IMR-90 (cell line): ENCODE data around the gene EXOC2. TPM values are rescaled to one million over a fixed set of nuclear protein-coding genes. Genes with fewer than 3 reads are reported as not detected.

Experiments
- ATAC-seq: fragments of 200-7000 bp; cut with Tn5 transposase; 2 replicates; pipeline ENCODE4 v1.9.1; 2020; ENCODE audit warnings: low read depth, mild to moderate bottlenecking, moderate library complexity
- BruUV-seq: library from RNA; stranded (reverse); fragments of 400-500 nt; replicated peaks from 2 replicates; lab custom pipeline; 2021; lab: Mats Ljungman, UMichigan
- CTCF ChIA-PET: fragments of 300-600 bp; formaldehyde crosslinking; extraction: SDS; loops from one replicate; lab custom pipeline; 2021; ENCODE audit warnings: antibody characterized with exemption; lab: Yijun Ruan, JAX
- POLR2A ChIA-PET: fragments of 300-600 bp; sonication (Branson Sonifier 250); formaldehyde crosslinking; loops from one replicate; lab custom pipeline; 2022; ENCODE audit warnings: antibody characterized with exemption; ENCODE audit not compliant: unreplicated experiment; lab: Charles Lee
- DNase-seq: peaks from one replicate; pipeline ENCODE4 v3.0.0; 2013
- H2AFZ ChIP-seq: replicated peaks from 2 replicates; pipeline ENCODE3; 2013; ENCODE audit warnings: low read length, mild to moderate bottlenecking; ENCODE audit not compliant: poor library complexity
- H2AK5ac ChIP-seq: 2 replicates; pipeline ENCODE4 v1.6.1; 2013; ENCODE audit warnings: low read depth, low read length, inconsistent platforms
- H2AK9ac ChIP-seq: replicated peaks from 2 replicates; pipeline ENCODE3; 2013; ENCODE audit warnings: mild to moderate bottlenecking, low read depth, low read length, moderate library complexity; ENCODE audit not compliant: poor library complexity
- H2BK120ac ChIP-seq: 2 replicates; pipeline ENCODE4 v1.6.1; 2013; ENCODE audit warnings: low read depth, low read length, inconsistent platforms
- H2BK15ac ChIP-seq: 3 replicates; pipeline ENCODE4 v1.6.1; 2013; ENCODE audit warnings: low read depth, low read length, inconsistent platforms
- H2BK20ac ChIP-seq: 2 replicates; pipeline ENCODE4 v1.6.1; 2013; ENCODE audit warnings: low read depth, mild to moderate bottlenecking, inconsistent platforms, low read length, moderate library complexity
- H2BK5ac ChIP-seq: 2 replicates; pipeline ENCODE4 v1.6.1; 2013; ENCODE audit warnings: mild to moderate bottlenecking, low read depth, low read length, inconsistent platforms; ENCODE audit not compliant: poor library complexity, severe bottlenecking
- H3K14ac ChIP-seq: replicated peaks from 2 replicates; pipeline ENCODE4 v1.6.1; 2013; ENCODE audit warnings: low read depth, low read length, inconsistent platforms
- H3K18ac ChIP-seq: 2 replicates; pipeline ENCODE4 v1.6.1; 2013; ENCODE audit warnings: low read depth, low read length, control low read depth
- H3K23ac ChIP-seq: 2 replicates; pipeline ENCODE4 v1.6.1; 2013; ENCODE audit warnings: low read depth, low read length, inconsistent platforms
- H3K27ac ChIP-seq: 2 replicates; pipeline ENCODE4 v1.5.1; 2013; ENCODE audit warnings: mild to moderate bottlenecking, control low read depth, low read length; ENCODE audit not compliant: insufficient read depth
- H3K27me3 ChIP-seq: 2 replicates; pipeline ENCODE4 v1.6.1; 2013; ENCODE audit warnings: low read length; ENCODE audit not compliant: control insufficient read depth, insufficient read depth
- H3K36me3 ChIP-seq: 2 replicates; pipeline ENCODE4 v1.6.1; 2013; ENCODE audit warnings: low read length, mixed read lengths; ENCODE audit not compliant: control insufficient read depth, insufficient read depth
- H3K4ac ChIP-seq: 2 replicates; pipeline ENCODE4 v1.6.1; 2013; ENCODE audit warnings: low read depth, low read length, inconsistent platforms
- H3K4me1 ChIP-seq: 2 replicates; pipeline ENCODE4 v1.6.1; 2013; ENCODE audit warnings: low read length, mixed read lengths; ENCODE audit not compliant: control insufficient read depth, insufficient read depth
- H3K4me2 ChIP-seq: 2 replicates; pipeline ENCODE4 v1.6.1; 2013; ENCODE audit warnings: low read depth, mild to moderate bottlenecking, control low read depth, low read length, moderate library complexity
- H3K4me3 ChIP-seq: 2 replicates; pipeline ENCODE4 v1.5.1; 2013; ENCODE audit warnings: low read depth, mild to moderate bottlenecking, control low read depth, low read length, moderate library complexity; ENCODE audit not compliant: insufficient read depth
- H3K56ac ChIP-seq: 2 replicates; pipeline ENCODE4 v1.6.1; 2013; ENCODE audit warnings: low read length, inconsistent platforms; ENCODE audit not compliant: insufficient read depth; ENCODE audit errors: extremely low read depth
- H3K79me1 ChIP-seq, 2 experiments: 2 replicates each; pipeline ENCODE4 v1.6.1; 2013; ENCODE audit warnings: low read length in 2 of 2, inconsistent platforms in 1 of 2, low read depth in 1 of 2
- H3K9ac ChIP-seq: 2 replicates; pipeline ENCODE4 v1.6.1; 2013; ENCODE audit warnings: low read depth, low read length, control low read depth
- H3K9me1 ChIP-seq: 2 replicates; pipeline ENCODE4 v1.6.1; 2013; ENCODE audit warnings: low read length, inconsistent platforms; ENCODE audit not compliant: insufficient read depth
- H3K9me3 ChIP-seq: 2 replicates; pipeline ENCODE4 v1.6.1; 2013; ENCODE audit warnings: low read length; ENCODE audit not compliant: control insufficient read depth, insufficient read depth
- H4K20me1 ChIP-seq: 2 replicates; pipeline ENCODE4 v1.6.1; 2013; ENCODE audit warnings: low read length, inconsistent platforms; ENCODE audit not compliant: insufficient read depth
- H4K5ac ChIP-seq: 2 replicates; pipeline ENCODE4 v1.6.1; 2013; ENCODE audit warnings: mild to moderate bottlenecking, low read depth, low read length, control low read depth
- H4K8ac ChIP-seq, 2 experiments: 2 replicates each; pipeline ENCODE4 v1.6.1; 2013; ENCODE audit warnings: low read depth in 2 of 2, low read length in 2 of 2, control low read depth in 1 of 2, inconsistent platforms in 1 of 2
- H4K91ac ChIP-seq: 2 replicates; pipeline ENCODE4 v1.6.1; 2013; ENCODE audit warnings: low read depth, low read length, inconsistent platforms; ENCODE audit not compliant: insufficient read depth
- NFE2L2 ChIP-seq: fragments of 150-350 bp; IDR thresholded peaks from 2 replicates; pipeline ENCODE4 v1.6.1; 2016; ENCODE audit warnings: low read depth, mild to moderate bottlenecking, low read length
- RAD21 ChIP-seq: IDR thresholded peaks from 2 replicates; pipeline ENCODE4 v1.6.1; 2012; ENCODE audit warnings: low read length, improper control_type of control experiment
- SMC3 ChIP-seq: fragments of 150-350 bp; IDR thresholded peaks from 2 replicates; pipeline ENCODE4 v1.6.1; 2016; ENCODE audit warnings: low read depth, mild to moderate bottlenecking, antibody characterized with exemption, low read length, moderate library complexity
- WGBS, 2 experiments: methylation state at CpG; one replicate each; pipeline versions ENCODE4 v1.1.5 to v1.1.7; 2013; ENCODE audit warnings: missing lambda C conversion rate in 2 of 2; ENCODE audit not compliant: insufficient read length in 1 of 2; ENCODE audit errors: extremely low coverage in 2 of 2; 5-methylcytosine and 5-hydroxymethylcytosine counted together
- dilution Hi-C: fragments of 300-500 bp; cut with HindIII; formaldehyde crosslinking; loops from one replicate; pipeline ENCODE4 v1.14.3; 2018; ENCODE audit warnings: low sequenced_read_pairs; ENCODE audit not compliant: unreplicated experiment
- in situ Hi-C: fragments of 300-500 bp; cut with MboI; formaldehyde crosslinking; loops from 3 replicates; pipeline ENCODE4 v1.14.3; 2019; ENCODE audit warnings: low sequenced_read_pairs, inconsistent platforms, mixed read lengths
- intact Hi-C: fragments of 100-400 bp; cut with micrococcal nuclease; formaldehyde crosslinking; loops from 2 replicates; pipeline ENCODE4 v1.10.0; 2022
- polyA plus RNA-seq, 3 experiments: library from polyadenylated mRNA; depleted of rRNA; stranded (reverse); fragments of >200 nt; gene quantifications; 2 replicates each; pipeline ENCODE4 v1.2.3, GENCODE V29; 2012; ENCODE audit warnings: low replicate concordance in 1 of 3
- total RNA-seq: library from RNA; depleted of rRNA; stranded (reverse); fragments of >200 nt; gene quantifications from 2 replicates; pipeline ENCODE4 v1.2.3, GENCODE V29; 2012
- TF ChIP-seq, protein P1 (sequence below): conservative IDR thresholded peaks from 2 replicates; pipeline ENCODE4 v1.5.1; 2012; ENCODE audit warnings: mild to moderate bottlenecking, low read depth, low read length, improper control_type of control experiment

The EXOC2 gene
- total and polyA plus RNA-seq, 2 of the 4 experiments (the other 2 are of a cell fraction): 13.1 to 37.3 TPM

DNA sequence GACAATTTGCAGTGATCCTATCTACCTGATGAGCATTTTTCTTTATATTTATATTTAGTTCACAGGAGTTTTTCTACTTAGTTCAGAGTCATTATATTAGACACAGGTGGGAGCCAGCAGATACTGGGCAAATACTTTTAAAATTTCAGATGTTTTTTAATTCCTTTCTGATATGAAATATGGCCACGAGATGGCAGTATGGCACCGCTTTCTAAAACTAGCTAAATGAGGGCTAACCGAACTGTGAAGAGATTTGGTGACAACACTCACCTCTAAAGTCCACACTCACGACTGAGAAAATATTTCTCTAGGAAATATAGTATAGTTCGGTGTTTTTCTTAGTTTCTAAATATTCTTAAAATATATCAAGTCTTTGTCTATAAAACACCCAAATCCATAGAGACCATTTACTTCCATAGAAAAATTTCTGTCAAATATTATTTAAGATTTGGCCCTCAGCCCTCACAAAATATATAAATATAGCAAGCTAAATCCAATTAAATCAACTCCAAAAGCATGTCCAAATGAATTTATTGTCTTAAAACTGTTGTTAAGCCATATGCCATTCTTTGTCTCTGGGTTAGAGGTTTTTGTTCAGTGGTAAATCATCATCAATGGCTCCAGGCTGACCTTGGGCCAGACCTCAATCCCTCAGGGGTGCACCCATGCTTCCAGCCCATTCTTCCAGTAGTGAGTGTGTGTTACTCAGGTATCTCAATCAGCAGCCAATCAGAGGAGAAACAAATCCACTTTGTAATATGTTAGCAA is 99.6 kb downstream of the EXOC2 start:
- no peak overlapping the region for H3K14ac ChIP-seq
- CTCF ChIA-PET: interaction anchor here (0.7 to 1.3 kb wide), 12 partner anchors 10 to 843 kb away, joined by 3 to 6 read pairs (median 4); no protein-coding TSS in a partner anchor
- H3K18ac ChIP-seq: no peak overlapping the region
- H4K91ac ChIP-seq: no peak overlapping the region
- H2BK15ac ChIP-seq: no peak overlapping the region
- POLR2A ChIA-PET: no interaction called here
- no peak overlapping the region for H2BK120ac ChIP-seq
- no peaks in the 10 kb centered on the region for H4K20me1 ChIP-seq
- no CpG with 5 or more reads among the region's 5 CpGs for WGBS, 2 experiments
- no peak overlapping the region for H2AFZ ChIP-seq
- H3K4me3 ChIP-seq: no peak overlapping the region
- DNase-seq (peak; percentile 56), ATAC-seq (peak; percentile 67)
- peaks cover 3% of the 10 kb centered on the region for H3K4me1 ChIP-seq
- H2AK5ac ChIP-seq: no peak overlapping the region
- H3K27me3 ChIP-seq: no peaks in the 10 kb centered on the region
- in situ Hi-C loops (loop anchor here (10.0 kb wide), 2 partner anchors 201 to 801 kb away; no protein-coding TSS in a partner anchor), dilution Hi-C loops (no loop called here), intact Hi-C loops (loop anchor here (1.0 to 5.0 kb wide), 7 partner anchors 129 to 843 kb away; no protein-coding TSS in a partner anchor)
- H3K79me1 ChIP-seq: peaks cover 3 to 4% of the 10 kb centered on the region in 2 experiments; a peak in 1 of 4 replicates
- no peak overlapping the region for H4K8ac ChIP-seq
- H3K4me2 ChIP-seq: no peak overlapping the region
- no peak overlapping the region; the same call in 1 of the 2 replicates for H2BK20ac ChIP-seq
- no peak overlapping the region for H3K27ac ChIP-seq
- no TSS peak for BruUV-seq
- TF ChIP-seq RAD21 (peak; percentile 84), SMC3 (peak; percentile 83), NFE2L2 (no peak)
- TF ChIP-seq, protein P1, sequence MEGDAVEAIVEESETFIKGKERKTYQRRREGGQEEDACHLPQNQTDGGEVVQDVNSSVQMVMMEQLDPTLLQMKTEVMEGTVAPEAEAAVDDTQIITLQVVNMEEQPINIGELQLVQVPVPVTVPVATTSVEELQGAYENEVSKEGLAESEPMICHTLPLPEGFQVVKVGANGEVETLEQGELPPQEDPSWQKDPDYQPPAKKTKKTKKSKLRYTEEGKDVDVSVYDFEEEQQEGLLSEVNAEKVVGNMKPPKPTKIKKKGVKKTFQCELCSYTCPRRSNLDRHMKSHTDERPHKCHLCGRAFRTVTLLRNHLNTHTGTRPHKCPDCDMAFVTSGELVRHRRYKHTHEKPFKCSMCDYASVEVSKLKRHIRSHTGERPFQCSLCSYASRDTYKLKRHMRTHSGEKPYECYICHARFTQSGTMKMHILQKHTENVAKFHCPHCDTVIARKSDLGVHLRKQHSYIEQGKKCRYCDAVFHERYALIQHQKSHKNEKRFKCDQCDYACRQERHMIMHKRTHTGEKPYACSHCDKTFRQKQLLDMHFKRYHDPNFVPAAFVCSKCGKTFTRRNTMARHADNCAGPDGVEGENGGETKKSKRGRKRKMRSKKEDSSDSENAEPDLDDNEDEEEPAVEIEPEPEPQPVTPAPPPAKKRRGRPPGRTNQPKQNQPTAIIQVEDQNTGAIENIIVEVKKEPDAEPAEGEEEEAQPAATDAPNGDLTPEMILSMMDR: peak; percentile 78
- H3K23ac ChIP-seq: no peak overlapping the region
- H3K9me1 ChIP-seq: peaks cover 8% of the 10 kb centered on the region; the same call in 1 of the 2 replicates
- H4K5ac ChIP-seq: no peak overlapping the region
- H3K9me3 ChIP-seq: no peaks in the 10 kb centered on the region
- H2BK5ac ChIP-seq: no peak overlapping the region
- no peak overlapping the region for H3K4ac ChIP-seq
- H3K36me3 ChIP-seq: peaks cover 19% of the 10 kb centered on the region
- no peak overlapping the region for H3K9ac ChIP-seq
- H3K56ac ChIP-seq: no peak overlapping the region
- no peak overlapping the region for H2AK9ac ChIP-seq
